HEK293 (cell line): ENCODE results near the gene WNT7A.

ENCODE experiments used
- GFI1B ChIP-seq: fragments of 450-650 bp; formaldehyde crosslinking; IDR thresholded peaks from 2 replicates; pipeline ENCODE4 v1.5.1; 2016; ENCODE audit warnings: missing biosample characterization, missing genetic modification characterization
- YY1 ChIP-seq: fragments of 450-650 bp; formaldehyde crosslinking; IDR thresholded peaks from 2 replicates; pipeline ENCODE4 v1.5.1; 2018; ENCODE audit warnings: missing biosample characterization, missing genetic modification characterization
- ZBTB8A ChIP-seq: fragments of 450-650 bp; formaldehyde crosslinking; IDR thresholded peaks from 2 replicates; pipeline ENCODE4 v1.5.1; 2016; ENCODE audit warnings: missing biosample characterization, missing genetic modification characterization
- ZNF146 ChIP-seq: fragments of 450-650 bp; formaldehyde crosslinking; IDR thresholded peaks from 2 replicates; pipeline ENCODE4 v1.5.1; 2016; ENCODE audit warnings: missing biosample characterization, missing genetic modification characterization
- ZNF24 ChIP-seq: fragments of 450-650 bp; formaldehyde crosslinking; IDR thresholded peaks from 2 replicates; pipeline ENCODE4 v1.5.1; 2016; ENCODE audit warnings: missing biosample characterization, missing genetic modification characterization
- ZNF335 ChIP-seq: fragments of 450-650 bp; formaldehyde crosslinking; conservative IDR thresholded peaks from 2 replicates; pipeline ENCODE4 v1.5.1; 2016; ENCODE audit warnings: missing biosample characterization, missing genetic modification characterization
- ZNF561 ChIP-seq: fragments of 450-650 bp; IDR thresholded peaks from 2 replicates; pipeline ENCODE4 v1.5.1; 2018; ENCODE audit warnings: missing biosample characterization, missing genetic modification characterization, borderline replicate concordance
- TF ChIP-seq, protein P1 (sequence below): fragments of 450-650 bp; formaldehyde crosslinking; IDR thresholded peaks from 2 replicates; pipeline ENCODE4 v1.5.1; 2016; ENCODE audit warnings: missing biosample characterization, missing genetic modification characterization
- TF ChIP-seq, protein P2 (sequence below): fragments of 450-650 bp; formaldehyde crosslinking; IDR thresholded peaks from 2 replicates; pipeline ENCODE4 v1.5.1; 2016; ENCODE audit warnings: missing biosample characterization, missing genetic modification characterization
- TF ChIP-seq, protein P3 (sequence below): fragments of 450-650 bp; formaldehyde crosslinking; IDR thresholded peaks from 2 replicates; pipeline ENCODE4 v1.5.1; 2016; ENCODE audit warnings: missing biosample characterization, missing genetic modification characterization

DNA sequence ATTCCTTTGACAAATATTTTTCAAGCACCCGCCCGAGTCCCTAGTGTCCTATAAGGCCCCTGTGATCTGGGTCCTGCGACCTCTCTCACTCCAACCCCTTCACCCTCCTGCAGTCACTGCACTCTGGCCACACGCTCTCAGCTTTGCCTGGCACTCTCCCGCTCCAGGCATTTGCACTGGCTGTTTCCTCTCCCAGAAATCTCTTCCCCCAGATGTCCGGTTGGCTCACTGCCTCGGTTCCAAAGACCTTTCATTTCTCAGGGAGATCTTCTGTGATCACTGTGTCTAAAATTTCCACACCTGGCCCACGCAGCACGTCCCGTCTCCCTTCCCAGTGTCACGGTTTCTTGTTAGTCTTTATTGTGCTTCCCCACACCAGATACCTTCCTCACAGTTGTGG lies 97.4 kb downstream of the WNT7A start:
- TF ChIP-seq, protein P1, sequence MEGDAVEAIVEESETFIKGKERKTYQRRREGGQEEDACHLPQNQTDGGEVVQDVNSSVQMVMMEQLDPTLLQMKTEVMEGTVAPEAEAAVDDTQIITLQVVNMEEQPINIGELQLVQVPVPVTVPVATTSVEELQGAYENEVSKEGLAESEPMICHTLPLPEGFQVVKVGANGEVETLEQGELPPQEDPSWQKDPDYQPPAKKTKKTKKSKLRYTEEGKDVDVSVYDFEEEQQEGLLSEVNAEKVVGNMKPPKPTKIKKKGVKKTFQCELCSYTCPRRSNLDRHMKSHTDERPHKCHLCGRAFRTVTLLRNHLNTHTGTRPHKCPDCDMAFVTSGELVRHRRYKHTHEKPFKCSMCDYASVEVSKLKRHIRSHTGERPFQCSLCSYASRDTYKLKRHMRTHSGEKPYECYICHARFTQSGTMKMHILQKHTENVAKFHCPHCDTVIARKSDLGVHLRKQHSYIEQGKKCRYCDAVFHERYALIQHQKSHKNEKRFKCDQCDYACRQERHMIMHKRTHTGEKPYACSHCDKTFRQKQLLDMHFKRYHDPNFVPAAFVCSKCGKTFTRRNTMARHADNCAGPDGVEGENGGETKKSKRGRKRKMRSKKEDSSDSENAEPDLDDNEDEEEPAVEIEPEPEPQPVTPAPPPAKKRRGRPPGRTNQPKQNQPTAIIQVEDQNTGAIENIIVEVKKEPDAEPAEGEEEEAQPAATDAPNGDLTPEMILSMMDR (tag by site-specific recombination): no peak
- TF ChIP-seq YY1 (tag by site-specific recombination) (no peak), ZNF561 (tag by site-specific recombination) (no peak), GFI1B (tag by site-specific recombination) (no peak), ZNF24 (tag by site-specific recombination) (no peak), ZNF335 (tag by site-specific recombination) (no peak), ZNF146 (tag by site-specific recombination) (no peak), ZBTB8A (no peak)
- TF ChIP-seq, protein P2, sequence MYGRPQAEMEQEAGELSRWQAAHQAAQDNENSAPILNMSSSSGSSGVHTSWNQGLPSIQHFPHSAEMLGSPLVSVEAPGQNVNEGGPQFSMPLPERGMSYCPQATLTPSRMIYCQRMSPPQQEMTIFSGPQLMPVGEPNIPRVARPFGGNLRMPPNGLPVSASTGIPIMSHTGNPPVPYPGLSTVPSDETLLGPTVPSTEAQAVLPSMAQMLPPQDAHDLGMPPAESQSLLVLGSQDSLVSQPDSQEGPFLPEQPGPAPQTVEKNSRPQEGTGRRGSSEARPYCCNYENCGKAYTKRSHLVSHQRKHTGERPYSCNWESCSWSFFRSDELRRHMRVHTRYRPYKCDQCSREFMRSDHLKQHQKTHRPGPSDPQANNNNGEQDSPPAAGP (tag by site-specific recombination): no peak
- TF ChIP-seq, protein P3, sequence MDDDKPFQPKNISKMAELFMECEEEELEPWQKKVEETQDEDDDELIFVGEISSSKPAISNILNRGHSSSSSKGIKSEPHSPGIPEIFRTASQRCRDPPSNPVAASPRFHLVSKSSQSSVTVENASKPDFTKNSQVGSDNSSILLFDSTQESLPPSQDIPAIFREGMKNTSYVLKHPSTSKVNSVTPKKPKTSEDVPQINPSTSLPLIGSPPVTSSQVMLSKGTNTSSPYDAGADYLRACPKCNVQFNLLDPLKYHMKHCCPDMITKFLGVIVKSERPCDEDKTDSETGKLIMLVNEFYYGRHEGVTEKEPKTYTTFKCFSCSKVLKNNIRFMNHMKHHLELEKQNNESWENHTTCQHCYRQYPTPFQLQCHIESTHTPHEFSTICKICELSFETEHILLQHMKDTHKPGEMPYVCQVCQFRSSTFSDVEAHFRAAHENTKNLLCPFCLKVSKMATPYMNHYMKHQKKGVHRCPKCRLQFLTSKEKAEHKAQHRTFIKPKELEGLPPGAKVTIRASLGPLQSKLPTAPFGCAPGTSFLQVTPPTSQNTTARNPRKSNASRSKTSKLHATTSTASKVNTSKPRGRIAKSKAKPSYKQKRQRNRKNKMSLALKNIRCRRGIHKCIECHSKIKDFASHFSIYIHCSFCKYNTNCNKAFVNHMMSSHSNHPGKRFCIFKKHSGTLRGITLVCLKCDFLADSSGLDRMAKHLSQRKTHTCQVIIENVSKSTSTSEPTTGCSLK (tag by site-specific recombination): no peak
